ENCODE measurements around the gene TGM4. TPM values are rescaled to one million over a fixed set of nuclear protein-coding genes. Genes with fewer than 3 reads are reported as not detected.

TGM4 gene
- total RNA-seq: not detected
- polyA plus RNA-seq: under 1 TPM in 1 of 2 donors, not detected in 1; 0.01 TPM
- long read RNA-seq, donor 1: 0 reads
- long read RNA-seq, donor 2: 0 reads
- long read RNA-seq, donor 3: 0 reads
- long read RNA-seq, donor 4: 0 reads
- long read RNA-seq, donor 5: 0 reads

DNA sequence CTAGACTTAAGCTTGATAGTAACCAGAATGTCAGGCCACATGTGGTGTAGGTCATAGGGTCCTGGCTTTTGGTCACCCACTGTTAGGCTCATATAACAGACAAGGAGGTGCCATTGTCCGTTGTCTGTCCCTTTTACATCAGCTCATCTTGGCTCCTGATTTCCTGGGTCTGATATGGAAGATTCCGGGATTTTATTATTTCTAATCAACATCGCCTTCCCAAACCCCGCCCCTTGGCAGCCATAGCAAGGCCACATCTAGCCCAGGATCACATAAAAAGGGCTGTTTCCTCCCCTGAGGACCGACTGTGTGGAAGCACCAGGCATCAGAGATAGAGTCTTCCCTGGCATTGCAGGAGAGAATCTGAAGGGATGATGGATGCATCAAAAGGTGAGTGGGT is at the start of gene TGM4:
TGM4 (plus strand) TSS at position 301 of the 400 bp plus-strand sequence; CDS start at position 372, 71 bp downstream.
- DNase-seq: no peak
- Histone ChIP-seq H3K27me3 (ENCODE audit: control insufficient read depth in 3 of 3, insufficient read depth in 3 of 3, low read length in 2 of 3) (no peaks in the 10 kb centered on the region), H3K9ac (ENCODE audit: insufficient read depth in 1 of 2, low read length in 2 of 2) (no peak within 1 kb of the TSS), H3K36me3 (ENCODE audit: control insufficient read depth in 4 of 4, insufficient read depth in 4 of 4, low read length in 4 of 4) (no peaks in the 10 kb centered on the region), H3K27ac (ENCODE audit: low read depth in 1 of 2, low read length in 1 of 2) (no peak within 1 kb of the TSS), H3K4me1 (ENCODE audit: control insufficient read depth in 5 of 5, insufficient read depth in 5 of 5, low read length in 5 of 5) (no peaks in the 10 kb centered on the region), H3K4me3 (no peak within 1 kb of the TSS), H3K9me3 (ENCODE audit: control insufficient read depth in 4 of 4, insufficient read depth in 3 of 4, low read length in 3 of 4) (no peaks in the 10 kb centered on the region)
- TF ChIP-seq, protein P1, sequence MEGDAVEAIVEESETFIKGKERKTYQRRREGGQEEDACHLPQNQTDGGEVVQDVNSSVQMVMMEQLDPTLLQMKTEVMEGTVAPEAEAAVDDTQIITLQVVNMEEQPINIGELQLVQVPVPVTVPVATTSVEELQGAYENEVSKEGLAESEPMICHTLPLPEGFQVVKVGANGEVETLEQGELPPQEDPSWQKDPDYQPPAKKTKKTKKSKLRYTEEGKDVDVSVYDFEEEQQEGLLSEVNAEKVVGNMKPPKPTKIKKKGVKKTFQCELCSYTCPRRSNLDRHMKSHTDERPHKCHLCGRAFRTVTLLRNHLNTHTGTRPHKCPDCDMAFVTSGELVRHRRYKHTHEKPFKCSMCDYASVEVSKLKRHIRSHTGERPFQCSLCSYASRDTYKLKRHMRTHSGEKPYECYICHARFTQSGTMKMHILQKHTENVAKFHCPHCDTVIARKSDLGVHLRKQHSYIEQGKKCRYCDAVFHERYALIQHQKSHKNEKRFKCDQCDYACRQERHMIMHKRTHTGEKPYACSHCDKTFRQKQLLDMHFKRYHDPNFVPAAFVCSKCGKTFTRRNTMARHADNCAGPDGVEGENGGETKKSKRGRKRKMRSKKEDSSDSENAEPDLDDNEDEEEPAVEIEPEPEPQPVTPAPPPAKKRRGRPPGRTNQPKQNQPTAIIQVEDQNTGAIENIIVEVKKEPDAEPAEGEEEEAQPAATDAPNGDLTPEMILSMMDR (IDR thresholded peaks at IDR 0.05; ENCODE audit: control extremely low read depth, extremely low read depth): no peak
- no peak for ATAC-seq (ENCODE audit: insufficient read depth, low FRiP score)
- WGBS, 2 donors: 87 to 89% methylated on average over 5 of the region's 5 CpGs

DNA sequence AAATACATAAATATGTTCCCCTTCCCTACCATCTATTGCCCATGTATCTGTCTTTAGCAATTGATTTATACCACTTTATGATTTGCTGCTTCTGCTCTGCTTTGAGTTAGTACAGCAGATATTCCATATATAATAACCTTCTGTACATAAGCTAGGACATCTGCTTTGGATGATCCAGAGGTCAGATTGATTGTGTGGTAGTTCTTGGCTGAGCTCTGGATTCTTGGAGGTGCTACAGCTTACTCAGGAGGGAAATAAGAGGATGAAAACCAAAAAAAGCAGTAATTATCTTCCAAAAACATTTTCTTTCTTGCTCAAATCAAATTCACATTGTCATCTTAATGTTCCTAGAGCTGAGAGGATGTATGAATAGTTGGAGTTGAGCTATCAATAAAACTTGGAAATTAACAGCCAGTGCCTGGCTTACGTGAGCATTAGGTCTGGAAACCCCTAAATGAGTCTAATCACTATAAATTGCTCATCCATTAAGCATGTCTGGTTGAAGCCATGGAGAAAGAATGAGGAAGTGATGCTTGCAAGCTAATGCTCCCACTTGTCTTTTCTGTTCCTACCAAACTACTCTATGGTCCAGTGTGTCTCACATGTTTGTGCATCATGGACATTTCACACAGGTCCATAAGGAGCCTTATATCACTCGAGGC is 49.0 kb upstream of the TGM4 start:
- no peaks in the 10 kb centered on the region for H3K9me3 ChIP-seq (ENCODE audit: control insufficient read depth in 4 of 4, insufficient read depth in 3 of 4, low read length in 3 of 4)
- no peak overlapping the region for H3K27ac ChIP-seq (ENCODE audit: low read depth in 1 of 2, low read length in 1 of 2)
- H3K4me1 ChIP-seq (ENCODE audit: control insufficient read depth in 5 of 5, insufficient read depth in 5 of 5, low read length in 5 of 5): no peaks in the 10 kb centered on the region
- H3K9ac ChIP-seq (ENCODE audit: insufficient read depth in 1 of 2, low read length in 2 of 2): no peak overlapping the region
- no peak overlapping the region for H3K4me3 ChIP-seq
- TF ChIP-seq, protein P1 (IDR thresholded peaks at IDR 0.05; ENCODE audit: control extremely low read depth, extremely low read depth): no peak
- no peak for DNase-seq
- WGBS, 2 donors: 90 to 96% methylated on average over 2 of the region's 2 CpGs
- no peaks in the 10 kb centered on the region for H3K27me3 ChIP-seq (ENCODE audit: control insufficient read depth in 3 of 3, insufficient read depth in 3 of 3, low read length in 2 of 3)
- H3K36me3 ChIP-seq (ENCODE audit: control insufficient read depth in 4 of 4, insufficient read depth in 4 of 4, low read length in 4 of 4): peaks cover 0 to 9% (median 0%) of the 10 kb centered on the region in 4 donors
- ATAC-seq (ENCODE audit: insufficient read depth, low FRiP score): no peak

- 92 to 95% methylated on average over 3 of the region's 3 CpGs for WGBS, 2 donors
- TF ChIP-seq, protein P1 (IDR thresholded peaks at IDR 0.05; ENCODE audit: control extremely low read depth, extremely low read depth): no peak
Measured at GRCh38 chr3:44827196-44827595, 47.2 kb upstream of the TGM4 start.

More at GRCh38 chr3:44827196-44827595, 47.2 kb upstream of the TGM4 start:
- H3K4me3 ChIP-seq: no peak overlapping the region
- no peaks in the 10 kb centered on the region for H3K4me1 ChIP-seq (ENCODE audit: control insufficient read depth in 5 of 5, insufficient read depth in 5 of 5, low read length in 5 of 5)
- peaks cover 0 to 11% (median 0%) of the 10 kb centered on the region in 4 donors for H3K36me3 ChIP-seq (ENCODE audit: control insufficient read depth in 4 of 4, insufficient read depth in 4 of 4, low read length in 4 of 4)
- no peak overlapping the region for H3K9ac ChIP-seq (ENCODE audit: insufficient read depth in 1 of 2, low read length in 2 of 2)
- no peak overlapping the region for H3K27ac ChIP-seq (ENCODE audit: low read depth in 1 of 2, low read length in 1 of 2)
- ATAC-seq (ENCODE audit: insufficient read depth, low FRiP score) (no peak), DNase-seq (no peak)
- H3K27me3 ChIP-seq (ENCODE audit: control insufficient read depth in 3 of 3, insufficient read depth in 3 of 3, low read length in 2 of 3): no peaks in the 10 kb centered on the region
- H3K9me3 ChIP-seq (ENCODE audit: control insufficient read depth in 4 of 4, insufficient read depth in 3 of 4, low read length in 3 of 4): no peaks in the 10 kb centered on the region

Data from lung (tissue), 16 donors.